Peyer's patch (tissue), 4 donors: ENCODE measurements around the gene IRF1.
"Not testable (repeated sequence)": the region's sequence is repeated elsewhere in the genome, so short reads cannot be mapped to it uniquely, and the experiment has no call there.

Source experiments
- CTCF ChIP-seq, 6 experiments: fragments of 450-650 bp in 4 of 6; fragments of 200-600 bp in 2 of 6; sonication (generic) in 1 of 6; IDR thresholded peaks; one replicate each; pipeline ENCODE4 v1.5.1; 2017 to 2019; ENCODE audit warnings: antibody characterized with exemption in 6 of 6, mild to moderate bottlenecking in 3 of 6, moderate library complexity in 1 of 6
- POLR2A ChIP-seq, 2 donors: fragments of 450-650 bp; IDR thresholded peaks; one replicate each; pipeline ENCODE4 v1.5.1; 2017; ENCODE audit warnings: antibody characterized with exemption in 2 of 2, mild to moderate bottlenecking in 2 of 2, moderate library complexity in 2 of 2

- not testable (repeated sequence) for TF ChIP-seq CTCF, POLR2A (IDR thresholded peaks at IDR 0.05)
Observed at GRCh38 chr5:132513618-132514336, 23.2 kb upstream of the IRF1 start.
